Suprapubic skin (tissue), 4 donors: ENCODE results near the gene GPC5. TPM values are rescaled to one million over a fixed set of nuclear protein-coding genes. Genes with fewer than 3 reads are reported as not detected.
A peak's percentile ranks its signal among the peaks of the same experiment; 100 is the strongest.

Source experiments
- DNase-seq, 2 donors: peaks; one replicate each; pipeline ENCODE4 v3.0.0-alpha.2; 2019; ENCODE audit warnings: low spot score in 2 of 2
- H3K27ac ChIP-seq: fragments of 200-600 bp; sonication (generic); one replicate; pipeline ENCODE4 v1.5.1; 2019
- H3K27me3 ChIP-seq: fragments of 200-600 bp; sonication (generic); one replicate; pipeline ENCODE4 v1.5.1; 2019
- H3K36me3 ChIP-seq: fragments of 200-600 bp; sonication (generic); one replicate; pipeline ENCODE4 v1.5.1; 2019
- H3K4me1 ChIP-seq: fragments of 200-600 bp; sonication (generic); one replicate; pipeline ENCODE4 v1.5.1; 2019
- H3K4me3 ChIP-seq: fragments of 200-600 bp; sonication (generic); one replicate; pipeline ENCODE4 v1.5.1; 2019; ENCODE audit warnings: mild to moderate bottlenecking
- H3K9me3 ChIP-seq: fragments of 200-600 bp; sonication (generic); one replicate; pipeline ENCODE4 v1.5.1; 2019
- CTCF ChIP-seq, 2 donors: fragments of 200-600 bp in 1 of 2; fragments of 450-650 bp in 1 of 2; sonication (generic) in 1 of 2; IDR thresholded peaks; one replicate each; pipeline ENCODE4 v1.5.1; 2016 to 2019; ENCODE audit warnings: antibody characterized with exemption in 2 of 2, mild to moderate bottlenecking in 1 of 2, moderate library complexity in 1 of 2
- EP300 ChIP-seq: sonication (generic); formaldehyde crosslinking; IDR thresholded peaks from one replicate; pipeline ENCODE4 v1.6.1; 2017; ENCODE audit warnings: antibody characterized with exemption
- POLR2A ChIP-seq, 2 donors: fragments of 450-650 bp; IDR thresholded peaks; one replicate each; pipeline ENCODE4 v1.6.1; 2017; ENCODE audit warnings: antibody characterized with exemption in 2 of 2, mild to moderate bottlenecking in 2 of 2, moderate library complexity in 2 of 2
- POLR2AphosphoS5 ChIP-seq, 3 donors: sonication (generic); formaldehyde crosslinking; IDR thresholded peaks; one replicate each; pipeline ENCODE4 v1.6.1; 2017; ENCODE audit warnings: antibody characterized with exemption in 3 of 3
- WGBS: methylation state at CpG from one replicate; pipeline ENCODE4 v1.1.5; 2018; 5-methylcytosine and 5-hydroxymethylcytosine counted together
- total RNA-seq, 4 donors: library from RNA; depleted of rRNA; stranded (reverse); fragments of >200 nt; gene quantifications; one replicate each; pipeline ENCODE4 v1.1.0, GENCODE V29; 2016

The GPC5 gene
- total RNA-seq, 4 donors from 2014 or later: 0.55 TPM; not detected in 3

GRCh38 chr13:91384896-91385295 is 13.5 kb upstream of the GPC5 start:
- no peak overlapping the region for H3K4me3 ChIP-seq
- no peaks in the 10 kb centered on the region for H3K9me3 ChIP-seq
- DNase-seq: no peak
- no peak for TF ChIP-seq POLR2AphosphoS5 (IDR thresholded peaks at IDR 0.05)
- no peak for TF ChIP-seq CTCF (IDR thresholded peaks at IDR 0.05)
- no peaks in the 10 kb centered on the region for H3K27me3 ChIP-seq
- no peaks in the 10 kb centered on the region for H3K36me3 ChIP-seq
- H3K4me1 ChIP-seq: no peaks in the 10 kb centered on the region
- WGBS: 81% methylated on average over 2 of the region's 2 CpGs
- no peak overlapping the region for H3K27ac ChIP-seq

DNA sequence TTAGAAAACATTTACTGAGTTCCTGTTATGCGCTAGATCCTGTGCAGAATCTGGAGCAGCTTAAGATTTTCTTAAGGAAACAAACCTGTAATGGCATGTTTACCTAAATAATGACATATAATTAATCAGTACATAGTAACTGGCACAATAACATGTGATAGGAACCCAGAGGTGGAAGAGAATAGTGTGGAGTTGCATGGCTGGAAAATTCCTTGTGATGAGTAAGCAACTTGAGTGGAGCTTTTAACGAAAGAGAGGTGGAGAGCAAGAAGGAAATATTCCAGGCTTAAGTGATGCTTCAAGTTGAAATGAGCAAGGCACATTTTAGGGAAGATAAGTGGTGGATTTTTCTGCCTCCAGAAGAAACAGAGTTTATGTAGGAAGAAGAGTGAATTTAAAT is 9.2 kb upstream of the GPC5 start:
- Histone ChIP-seq H3K4me1 (no peaks in the 10 kb centered on the region), H3K4me3 (no peak overlapping the region), H3K36me3 (no peaks in the 10 kb centered on the region), H3K27me3 (peaks cover 12% of the 10 kb centered on the region), H3K27ac (no peak overlapping the region), H3K9me3 (no peaks in the 10 kb centered on the region)
- WGBS: 64% methylated on average over 2 of the region's 2 CpGs
- DNase-seq: no peak
- TF ChIP-seq POLR2AphosphoS5 (IDR thresholded peaks at IDR 0.05) (no peak), POLR2A (IDR thresholded peaks at IDR 0.05) (no peak)

- TF ChIP-seq CTCF (IDR thresholded peaks at IDR 0.05): no peak
- TF ChIP-seq EP300: no peak
- TF ChIP-seq POLR2A (IDR thresholded peaks at IDR 0.05): no peak
- no peak for TF ChIP-seq POLR2AphosphoS5 (IDR thresholded peaks at IDR 0.05)
- no peak for DNase-seq
- H3K4me1 ChIP-seq: peaks cover 15% of the 10 kb centered on the region
- no peaks in the 10 kb centered on the region for H3K36me3 ChIP-seq
- WGBS: 100% methylated on average over 1 of the region's 1 CpG
- H3K9me3 ChIP-seq: no peaks in the 10 kb centered on the region
- peaks cover 65% of the 10 kb centered on the region for H3K27me3 ChIP-seq
- H3K4me3 ChIP-seq: no peak overlapping the region
- no peak overlapping the region for H3K27ac ChIP-seq
Observed at GRCh38 chr13:91397595-91397994, 826 bp upstream of the GPC5 start.

- Histone ChIP-seq H3K27me3 (peaks cover 57% of the 10 kb centered on the region), H3K4me1 (peaks cover 15% of the 10 kb centered on the region), H3K4me3 (peak overlapping the region; percentile 57), H3K36me3 (no peaks in the 10 kb centered on the region), H3K27ac (no peak overlapping the region), H3K9me3 (no peaks in the 10 kb centered on the region)
- WGBS: 54% methylated on average over 16 of the region's 44 CpGs
- DNase-seq: no peak
- no peak for TF ChIP-seq POLR2AphosphoS5 (IDR thresholded peaks at IDR 0.05)
Observed at GRCh38 chr13:91399189-91400062, 1.0 kb downstream of the GPC5 start.

- no peak for TF ChIP-seq EP300
- no peak for TF ChIP-seq POLR2AphosphoS5 (IDR thresholded peaks at IDR 0.05)
- TF ChIP-seq CTCF (IDR thresholded peaks at IDR 0.05): no peak
- no peak for TF ChIP-seq POLR2A (IDR thresholded peaks at IDR 0.05)
- H3K4me1 ChIP-seq: peaks cover 15% of the 10 kb centered on the region
- no peak overlapping the region for H3K4me3 ChIP-seq
- H3K27ac ChIP-seq: no peak overlapping the region
- no peaks in the 10 kb centered on the region for H3K36me3 ChIP-seq
- no peaks in the 10 kb centered on the region for H3K9me3 ChIP-seq
- WGBS: 82% methylated on average over 6 of the region's 6 CpGs
- H3K27me3 ChIP-seq: peaks cover 51% of the 10 kb centered on the region
- no peak for DNase-seq
Observed at GRCh38 chr13:91400063-91400399, 1.6 kb downstream of the GPC5 start.

- 72% methylated on average over 3 of the region's 3 CpGs for WGBS
- H3K4me1 ChIP-seq: peaks cover 15% of the 10 kb centered on the region
- no peak overlapping the region for H3K27ac ChIP-seq
- peaks cover 44% of the 10 kb centered on the region for H3K27me3 ChIP-seq
- DNase-seq: no peak
- H3K9me3 ChIP-seq: no peaks in the 10 kb centered on the region
- TF ChIP-seq CTCF (IDR thresholded peaks at IDR 0.05) (no peak), EP300 (no peak), POLR2A (IDR thresholded peaks at IDR 0.05) (no peak), POLR2AphosphoS5 (IDR thresholded peaks at IDR 0.05) (no peak)
- H3K36me3 ChIP-seq: no peaks in the 10 kb centered on the region
- no peak overlapping the region for H3K4me3 ChIP-seq
Observed at GRCh38 chr13:91400671-91401070, 2.2 kb downstream of the GPC5 start.
